GM12891 (cell line): ENCODE results near the gene CARD11.

Experiments used
- POLR2A ChIP-seq: IDR thresholded peaks from 2 replicates; pipeline ENCODE4 v1.6.1; 2011; ENCODE audit warnings: low read depth, low read length, control low read depth
- POLR2AphosphoS5 ChIP-seq: IDR thresholded peaks from 2 replicates; pipeline ENCODE4 v1.6.1; 2011; ENCODE audit warnings: low read depth, low read length, control low read depth
- POU2F2 ChIP-seq: IDR thresholded peaks from 2 replicates; pipeline ENCODE4 v1.6.1; 2011; ENCODE audit warnings: low read depth, mild to moderate bottlenecking, control low read depth, low read length, moderate library complexity
- SPI1 ChIP-seq: IDR thresholded peaks from 2 replicates; pipeline ENCODE4 v1.6.1; 2011; ENCODE audit warnings: low read depth, low read length, control low read depth
- TAF1 ChIP-seq: IDR thresholded peaks from 2 replicates; pipeline ENCODE4 v1.6.1; 2011; ENCODE audit warnings: low read depth, low read length, control low read depth

DNA sequence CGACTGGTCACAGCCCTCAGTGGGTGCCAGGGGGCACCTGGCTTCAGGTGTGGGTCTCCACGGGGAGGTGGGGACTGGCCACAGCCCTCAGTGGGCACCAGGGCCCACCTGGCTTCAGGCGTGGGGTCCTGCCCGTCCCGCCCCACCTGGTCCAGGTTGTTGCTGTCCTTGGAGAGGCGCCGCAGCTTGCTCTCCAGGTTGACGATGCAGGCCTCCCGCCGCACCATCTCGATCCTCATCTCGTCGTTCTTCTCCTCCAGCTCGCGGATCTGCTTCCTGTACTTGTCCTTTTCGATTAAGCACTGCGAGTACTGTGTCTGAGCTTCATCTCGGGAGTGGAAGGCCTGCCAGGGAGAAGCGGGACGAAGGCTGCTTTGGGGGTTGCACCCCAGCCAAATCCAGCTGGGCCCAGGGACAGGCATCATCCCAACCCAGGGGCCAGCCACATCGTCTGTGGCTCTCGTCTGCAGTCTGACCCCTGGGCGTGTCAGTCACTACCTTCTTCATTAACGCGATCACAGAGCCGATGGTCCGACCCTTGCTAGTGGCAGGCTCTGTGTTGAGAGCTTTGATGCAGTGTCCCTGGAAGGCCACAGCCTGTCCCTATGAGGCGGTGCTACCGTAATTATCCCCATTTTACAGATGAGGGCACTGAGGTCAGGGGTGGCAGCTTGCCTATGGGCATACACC lies 106.6 kb downstream of the CARD11 start:
- TF ChIP-seq POLR2A (no peak), POLR2AphosphoS5 (no peak), TAF1 (no peak), SPI1 (no peak), POU2F2 (no peak)
